Erythroblast (primary cell): ENCODE measurements around the gene UBL5.

ENCODE experiments used
- GATA1 ChIP-seq: IDR thresholded peaks from 2 replicates; pipeline ENCODE4 v1.6.1; 2011; ENCODE audit warnings: low read depth, mild to moderate bottlenecking, control low read depth, low read length, moderate library complexity
- POLR2A ChIP-seq: IDR thresholded peaks from 2 replicates; pipeline ENCODE4 v1.6.1; 2011; ENCODE audit warnings: mild to moderate bottlenecking, low read length

- TF ChIP-seq POLR2A (no peak), GATA1 (no peak)
Measured at GRCh38 chr19:9801976-9802375, 25.7 kb upstream of the UBL5 start.
